ENCODE measurements around the gene ZNF668. TPM values are rescaled to one million over a fixed set of nuclear protein-coding genes. Genes with fewer than 3 reads are reported as not detected.

Gene ZNF668
- total and polyA plus RNA-seq, 4 donors: 4.0 to 13.2 (median 10.7) TPM

- Histone ChIP-seq H3K36me3 (ENCODE audit: control insufficient read depth in 4 of 4, insufficient read depth in 4 of 4, low read length in 4 of 4) (peaks cover 9 to 73% (median 37%) of the 10 kb centered on the region in 4 donors), H3K4me3 (no peak overlapping the region), H3K27me3 (ENCODE audit: control insufficient read depth in 3 of 3, insufficient read depth in 3 of 3, low read length in 2 of 3) (no peaks in the 10 kb centered on the region), H3K4me1 (ENCODE audit: control insufficient read depth in 5 of 5, insufficient read depth in 5 of 5, low read length in 5 of 5) (peaks cover 0 to 5% (median under 1%) of the 10 kb centered on the region in 5 donors), H3K9me3 (ENCODE audit: control insufficient read depth in 4 of 4, insufficient read depth in 3 of 4, low read length in 3 of 4) (no peaks in the 10 kb centered on the region), H3K9ac (ENCODE audit: insufficient read depth in 1 of 2, low read length in 2 of 2) (no peak overlapping the region), H3K27ac (ENCODE audit: low read depth in 1 of 2, low read length in 1 of 2) (no peak overlapping the region)
- ATAC-seq (ENCODE audit: insufficient read depth, low FRiP score) (no peak), DNase-seq (no peak)
- 96 to 98% methylated on average over 40 of the region's 40 CpGs for WGBS, 2 donors
- TF ChIP-seq CTCF (IDR thresholded peaks at IDR 0.05; ENCODE audit: control extremely low read depth, extremely low read depth): no peak
Observed at GRCh38 chr16:31080035-31080629, 6.1 kb upstream of the ZNF668 start.

DNA sequence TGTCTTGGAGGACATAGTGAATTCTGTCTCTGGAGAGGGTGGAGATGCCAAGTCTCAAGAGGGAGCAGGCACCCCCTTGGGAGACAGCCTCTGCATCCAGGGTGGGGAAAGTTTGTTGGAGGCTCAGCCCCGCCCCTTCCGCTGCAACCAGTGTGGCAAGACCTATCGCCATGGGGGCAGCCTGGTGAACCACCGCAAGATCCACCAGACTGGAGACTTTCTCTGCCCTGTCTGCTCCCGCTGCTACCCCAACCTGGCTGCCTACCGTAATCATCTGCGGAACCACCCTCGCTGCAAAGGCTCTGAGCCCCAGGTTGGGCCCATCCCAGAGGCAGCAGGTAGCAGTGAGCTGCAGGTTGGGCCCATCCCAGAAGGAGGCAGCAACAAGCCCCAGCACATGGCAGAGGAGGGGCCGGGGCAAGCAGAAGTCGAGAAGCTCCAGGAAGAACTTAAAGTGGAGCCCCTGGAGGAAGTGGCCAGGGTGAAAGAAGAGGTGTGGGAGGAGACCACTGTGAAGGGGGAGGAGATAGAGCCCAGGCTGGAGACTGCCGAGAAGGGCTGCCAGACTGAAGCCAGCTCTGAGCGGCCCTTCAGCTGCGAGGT lies 5.4 kb upstream of the ZNF668 start:
- H3K4me1 ChIP-seq (ENCODE audit: control insufficient read depth in 5 of 5, insufficient read depth in 5 of 5, low read length in 5 of 5): peaks cover 0 to 10% (median 5%) of the 10 kb centered on the region in 5 donors
- 56 to 82% methylated on average over 13 of the region's 13 CpGs for WGBS, 2 donors
- H3K9me3 ChIP-seq (ENCODE audit: control insufficient read depth in 4 of 4, insufficient read depth in 3 of 4, low read length in 3 of 4): no peaks in the 10 kb centered on the region
- H3K36me3 ChIP-seq (ENCODE audit: control insufficient read depth in 4 of 4, insufficient read depth in 4 of 4, low read length in 4 of 4): peaks cover 9 to 66% (median 37%) of the 10 kb centered on the region in 4 donors
- H3K4me3 ChIP-seq: no peak overlapping the region
- H3K27me3 ChIP-seq (ENCODE audit: control insufficient read depth in 3 of 3, insufficient read depth in 3 of 3, low read length in 2 of 3): no peaks in the 10 kb centered on the region
- TF ChIP-seq CTCF (IDR thresholded peaks at IDR 0.05; ENCODE audit: control extremely low read depth, extremely low read depth): no peak
- no peak overlapping the region for H3K27ac ChIP-seq (ENCODE audit: low read depth in 1 of 2, low read length in 1 of 2)
- ATAC-seq (ENCODE audit: insufficient read depth, low FRiP score) (no peak), DNase-seq (no peak)
- no peak overlapping the region for H3K9ac ChIP-seq (ENCODE audit: insufficient read depth in 1 of 2, low read length in 2 of 2)

DNA sequence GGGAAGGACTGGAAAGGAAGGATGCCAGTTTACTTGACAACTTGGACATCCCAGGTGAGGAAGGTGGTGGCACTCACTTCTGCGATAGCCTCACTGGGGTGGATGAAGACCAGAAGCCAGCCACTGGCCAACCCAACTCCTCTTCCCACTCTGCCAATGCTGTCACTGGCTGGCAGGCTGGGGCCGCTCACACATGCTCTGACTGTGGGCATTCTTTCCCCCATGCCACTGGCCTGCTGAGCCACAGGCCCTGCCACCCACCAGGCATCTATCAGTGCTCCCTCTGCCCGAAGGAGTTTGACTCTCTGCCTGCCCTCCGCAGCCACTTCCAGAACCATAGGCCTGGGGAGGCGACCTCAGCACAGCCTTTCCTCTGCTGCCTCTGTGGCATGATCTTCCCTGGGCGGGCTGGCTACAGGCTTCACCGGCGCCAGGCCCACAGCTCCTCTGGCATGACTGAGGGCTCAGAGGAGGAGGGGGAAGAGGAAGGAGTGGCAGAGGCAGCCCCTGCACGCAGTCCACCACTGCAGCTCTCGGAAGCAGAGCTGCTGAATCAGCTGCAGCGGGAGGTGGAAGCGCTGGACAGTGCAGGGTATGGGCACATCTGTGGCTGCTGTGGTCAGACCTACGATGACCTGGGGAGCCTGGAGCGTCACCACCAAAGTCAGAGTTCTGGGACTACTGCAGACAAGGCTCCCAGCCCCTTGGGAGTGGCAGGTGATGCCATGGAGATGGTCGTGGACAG lies 4.7 kb upstream of the ZNF668 start:
- H3K27me3 ChIP-seq (ENCODE audit: control insufficient read depth in 3 of 3, insufficient read depth in 3 of 3, low read length in 2 of 3): no peaks in the 10 kb centered on the region
- no peak overlapping the region for H3K4me3 ChIP-seq
- no peak for TF ChIP-seq CTCF (IDR thresholded peaks at IDR 0.05; ENCODE audit: control extremely low read depth, extremely low read depth)
- WGBS, 2 donors: 82 to 91% methylated on average over 15 of the region's 15 CpGs
- H3K27ac ChIP-seq (ENCODE audit: low read depth in 1 of 2, low read length in 1 of 2): no peak overlapping the region
- H3K9me3 ChIP-seq (ENCODE audit: control insufficient read depth in 4 of 4, insufficient read depth in 3 of 4, low read length in 3 of 4): no peaks in the 10 kb centered on the region
- peaks cover 0 to 10% (median 5%) of the 10 kb centered on the region in 5 donors for H3K4me1 ChIP-seq (ENCODE audit: control insufficient read depth in 5 of 5, insufficient read depth in 5 of 5, low read length in 5 of 5)
- DNase-seq: no peak
- H3K9ac ChIP-seq (ENCODE audit: insufficient read depth in 1 of 2, low read length in 2 of 2): no peak overlapping the region
- H3K36me3 ChIP-seq (ENCODE audit: control insufficient read depth in 4 of 4, insufficient read depth in 4 of 4, low read length in 4 of 4): peaks cover 9 to 61% (median 37%) of the 10 kb centered on the region in 4 donors
- ATAC-seq (ENCODE audit: insufficient read depth, low FRiP score): no peak
